Measurements from ENCODE around the gene LRCH1. TPM values are rescaled to one million over a fixed set of nuclear protein-coding genes. Genes with fewer than 3 reads are reported as not detected.

Gene LRCH1
- total and polyA plus RNA-seq, 7 donors, result 1.7 to 7.9 (median 4.1) TPM

GRCh38 chr13:46530084-46530935 lies 22.7 kb upstream of the LRCH1 start:
- no peak for TF ChIP-seq CTCF (IDR thresholded peaks at IDR 0.05)
- ATAC-seq (no peak), DNase-seq (no peak)
- Histone ChIP-seq H3K36me3 (ENCODE audit: insufficient read depth in 1 of 2, low read depth in 1 of 2) (no peaks in the 10 kb centered on the region), H3K4me1 (no peaks in the 10 kb centered on the region), H3K27me3 (ENCODE audit: insufficient read depth in 3 of 3, low read length in 2 of 3) (peaks cover 0 to 5% (median 0%) of the 10 kb centered on the region in 3 donors), H3K27ac (no peak overlapping the region), H3K4me3 (no peak overlapping the region), H3K9me3 (no peaks in the 10 kb centered on the region)
- intact Hi-C loops (cut with DNase I), result no loop called here
- WGBS, 3 donors, result 71 to 79% (median 73%) methylated on average over 3 to 4 of the region's 4 CpGs

GRCh38 chr13:46531953-46532352 lies 21.0 kb upstream of the LRCH1 start:
- no peak for TF ChIP-seq CTCF (IDR thresholded peaks at IDR 0.05)
- no peak for DNase-seq
- no peak overlapping the region for H3K4me3 ChIP-seq
- intact Hi-C loops (cut with DNase I), result no loop called here
- H3K27ac ChIP-seq, result no peak overlapping the region
- WGBS, 3 donors, result 45 to 65% (median 50%) methylated on average over 3 of the region's 3 CpGs
- no peaks in the 10 kb centered on the region for H3K4me1 ChIP-seq
- no peaks in the 10 kb centered on the region for H3K36me3 ChIP-seq (ENCODE audit: insufficient read depth in 1 of 2, low read depth in 1 of 2)
- no peaks in the 10 kb centered on the region for H3K9me3 ChIP-seq
- peaks cover 0 to 1% (median 0%) of the 10 kb centered on the region in 3 donors for H3K27me3 ChIP-seq (ENCODE audit: insufficient read depth in 3 of 3, low read length in 2 of 3)
- ATAC-seq, result no peak

- DNase-seq (no peak), ATAC-seq (no peak)
- no peak for TF ChIP-seq CTCF (IDR thresholded peaks at IDR 0.05)
- intact Hi-C loops (cut with DNase I), result no loop called here
- H3K27me3 ChIP-seq (ENCODE audit: insufficient read depth in 3 of 3, low read length in 2 of 3), result no peaks in the 10 kb centered on the region
- no peaks in the 10 kb centered on the region for H3K9me3 ChIP-seq
- H3K4me1 ChIP-seq, result no peaks in the 10 kb centered on the region
- no peak overlapping the region for H3K27ac ChIP-seq
- H3K36me3 ChIP-seq (ENCODE audit: insufficient read depth in 1 of 2, low read depth in 1 of 2), result no peaks in the 10 kb centered on the region
- H3K4me3 ChIP-seq, result no peak overlapping the region
- 94 to 98% (median 97%) methylated on average over 4 of the region's 4 CpGs for WGBS, 3 donors
Observed at GRCh38 chr13:46535002-46535401, 18.0 kb upstream of the LRCH1 start.

- ATAC-seq (no peak), DNase-seq (no peak)
- H3K27me3 ChIP-seq (ENCODE audit: insufficient read depth in 3 of 3, low read length in 2 of 3), result no peaks in the 10 kb centered on the region
- no peaks in the 10 kb centered on the region for H3K36me3 ChIP-seq (ENCODE audit: insufficient read depth in 1 of 2, low read depth in 1 of 2)
- H3K4me3 ChIP-seq, result no peak overlapping the region
- H3K27ac ChIP-seq, result no peak overlapping the region
- intact Hi-C loops (cut with DNase I), result no loop called here
- WGBS, 3 donors, result 74 to 94% (median 83%) methylated on average over 1 of the region's 1 CpG
- TF ChIP-seq CTCF (IDR thresholded peaks at IDR 0.05), result no peak
- H3K4me1 ChIP-seq, result no peaks in the 10 kb centered on the region
- H3K9me3 ChIP-seq, result no peaks in the 10 kb centered on the region
Observed at GRCh38 chr13:46535825-46536224, 17.1 kb upstream of the LRCH1 start.

All from psoas muscle (tissue), 8 donors.